Lung (tissue), 12 donors: Measurements from ENCODE around the gene LRRTM4. TPM values are rescaled to one million over a fixed set of nuclear protein-coding genes. Genes with fewer than 3 reads are reported as not detected.

Experiments
- ATAC-seq: fragments of 200-7000 bp; cut with Tn5 transposase; one replicate; pipeline ENCODE4 v1.9.1; 2020; ENCODE audit warnings: moderate number of reproducible peaks; ENCODE audit not compliant: insufficient read depth, low FRiP score
- DNase-seq, 3 donors: peaks; one replicate each; pipeline ENCODE4 v3.0.0-alpha.2; 2013 to 2017
- H3K27ac ChIP-seq, 2 donors: one replicate each; pipeline ENCODE4 v1.5.1; 2013; ENCODE audit warnings: mild to moderate bottlenecking in 2 of 2, moderate library complexity in 2 of 2, control low read depth in 1 of 2, inconsistent platforms in 1 of 2, low read depth in 1 of 2, low read length in 1 of 2
- H3K27me3 ChIP-seq, 3 donors: one replicate each; pipeline ENCODE4 v1.5.1; 2013; ENCODE audit warnings: low read length in 2 of 3; ENCODE audit not compliant: control insufficient read depth in 3 of 3, insufficient read depth in 3 of 3
- H3K36me3 ChIP-seq, 4 donors: one replicate each; pipeline ENCODE4 v1.5.1; 2013; ENCODE audit warnings: low read length in 4 of 4, mild to moderate bottlenecking in 1 of 4, moderate library complexity in 1 of 4; ENCODE audit not compliant: control insufficient read depth in 4 of 4, insufficient read depth in 4 of 4
- H3K4me1 ChIP-seq, 5 donors: one replicate each; pipeline ENCODE4 v1.5.1; 2013; ENCODE audit warnings: low read length in 5 of 5, mild to moderate bottlenecking in 2 of 5, moderate library complexity in 1 of 5; ENCODE audit not compliant: control insufficient read depth in 5 of 5, insufficient read depth in 5 of 5
- H3K4me3 ChIP-seq: one replicate; pipeline ENCODE4 v1.5.1; 2013; ENCODE audit warnings: mild to moderate bottlenecking, control low read depth, moderate library complexity
- H3K9ac ChIP-seq, 2 donors: one replicate each; pipeline ENCODE4 v1.5.1; 2013; ENCODE audit warnings: low read length in 2 of 2, control low read depth in 1 of 2; ENCODE audit not compliant: insufficient read depth in 1 of 2
- H3K9me3 ChIP-seq, 4 donors: one replicate each; pipeline ENCODE4 v1.5.1; 2013; ENCODE audit warnings: low read length in 3 of 4, mild to moderate bottlenecking in 1 of 4, moderate library complexity in 1 of 4; ENCODE audit not compliant: control insufficient read depth in 4 of 4, insufficient read depth in 3 of 4
- CTCF ChIP-seq: IDR thresholded peaks from 2 replicates; pipeline ENCODE4 v1.5.1; 2012; ENCODE audit warnings: mild to moderate bottlenecking; ENCODE audit errors: control extremely low read depth, extremely low read depth
- WGBS, 2 donors: extraction: QIAGEN DNeasy Blood & Tissue Kit; methylation state at CpG; one replicate each; pipeline ENCODE4 v1.1.7; 2013; 5-methylcytosine and 5-hydroxymethylcytosine counted together
- polyA plus RNA-seq, 2 donors: library from polyadenylated mRNA; stranded (reverse); fragments of 200-250 nt; gene quantifications; one replicate each; pipeline ENCODE4 v1.2.1, GENCODE V29; 2013
- total RNA-seq, 2 donors: library from RNA; depleted of rRNA in 1 of 2; stranded (reverse); fragments of >200 nt in 1 of 2; gene quantifications; one replicate each; pipeline ENCODE4 v1.2.1, GENCODE V29; 2014 to 2021
- donor health status: control.
- donor health status: control.
- donor health status: Bipolar disorder and iron deficiency.
- donor health status: healthy.
- donor health status: DM: yes; HTN: yes; CAD: no.

LRRTM4 gene
- total and polyA plus RNA-seq, 4 donors = 0.08 to 9.2 (median 1.2) TPM; not detected in 1

- Histone ChIP-seq H3K27ac (no peak overlapping the region), H3K36me3 (no peaks in the 10 kb centered on the region), H3K4me1 (peaks cover 0 to 6% (median 0%) of the 10 kb centered on the region in 5 donors), H3K9ac (no peak overlapping the region), H3K9me3 (no peaks in the 10 kb centered on the region), H3K27me3 (no peaks in the 10 kb centered on the region), H3K4me3 (no peak overlapping the region)
- WGBS, 2 donors = 76 to 82% methylated on average over 4 of the region's 4 CpGs
- ATAC-seq (no peak), DNase-seq (no peak)
- no peak for TF ChIP-seq CTCF
These were observed 791.0 kb downstream of the LRRTM4 start for GRCh38 chr2:76731157-76731556.

GRCh38 chr2:76730021-76730420 lies 792.2 kb downstream of the LRRTM4 start:
- Histone ChIP-seq H3K27ac (no peak overlapping the region), H3K4me3 (no peak overlapping the region), H3K4me1 (peaks cover 0 to 6% (median 0%) of the 10 kb centered on the region in 5 donors), H3K36me3 (no peaks in the 10 kb centered on the region), H3K27me3 (no peaks in the 10 kb centered on the region), H3K9ac (no peak overlapping the region), H3K9me3 (no peaks in the 10 kb centered on the region)
- DNase-seq (no peak), ATAC-seq (no peak)
- WGBS, 2 donors = 79 to 84% methylated on average over 4 of the region's 4 CpGs
- TF ChIP-seq CTCF = no peak

GRCh38 chr2:76721226-76721625 lies 801.0 kb downstream of the LRRTM4 start:
- WGBS, 2 donors = 66 to 78% methylated on average over 3 of the region's 3 CpGs
- H3K4me3 ChIP-seq = no peak overlapping the region

More at GRCh38 chr2:76721226-76721625, 801.0 kb downstream of the LRRTM4 start:
- Histone ChIP-seq H3K36me3 (no peaks in the 10 kb centered on the region), H3K27me3 (no peaks in the 10 kb centered on the region), H3K9ac (no peak overlapping the region), H3K9me3 (no peaks in the 10 kb centered on the region), H3K4me1 (no peaks in the 10 kb centered on the region), H3K27ac (no peak overlapping the region)
- DNase-seq (no peak), ATAC-seq (no peak)
- TF ChIP-seq CTCF = no peak
